PFSK-1 (cell line): Measurements from ENCODE around the gene CHCHD2.

Experiments used
- POLR2AphosphoS5 ChIP-seq: IDR thresholded peaks from 2 replicates; pipeline ENCODE4 v1.6.1; 2012; ENCODE audit warnings: low read depth, mild to moderate bottlenecking, control low read depth, low read length, moderate library complexity
- TAF1 ChIP-seq: IDR thresholded peaks from 2 replicates; pipeline ENCODE4 v1.6.1; 2012; ENCODE audit warnings: low read length, control low read depth, borderline replicate concordance; ENCODE audit not compliant: insufficient read depth
- TF ChIP-seq, protein P1 (sequence below), 2 experiments: IDR thresholded peaks; 2 replicates each; pipeline versions ENCODE4 v1.6.1 to v1.8.0; 2011 to 2012; ENCODE audit warnings: low read depth in 2 of 2, low read length in 2 of 2, control low read depth in 1 of 2, inconsistent platforms in 1 of 2, mild to moderate bottlenecking in 1 of 2, moderate library complexity in 1 of 2; ENCODE audit not compliant: insufficient read depth in 1 of 2

DNA sequence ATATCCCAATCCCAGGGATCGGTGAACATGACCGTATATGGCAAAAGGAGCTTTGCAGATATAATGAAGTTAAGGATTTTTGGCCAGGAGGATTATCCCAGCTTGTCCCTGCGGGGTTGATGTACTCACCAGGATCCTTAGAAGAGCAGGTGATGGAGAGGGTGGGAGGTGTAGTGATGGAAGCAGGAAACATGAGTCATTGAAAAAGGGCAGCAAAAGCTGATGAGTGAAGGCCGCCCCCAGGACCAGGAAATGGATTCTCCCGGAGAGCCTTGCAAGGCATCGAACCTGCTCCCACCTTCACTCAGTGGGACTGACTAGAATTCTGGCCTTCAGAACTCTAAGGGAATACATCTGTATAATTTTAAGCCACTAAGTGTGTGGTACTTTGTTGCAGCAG, 15.2 kb upstream of the CHCHD2 start:
- no peak for TF ChIP-seq POLR2AphosphoS5
- TF ChIP-seq TAF1, result no peak
- TF ChIP-seq, protein P1, sequence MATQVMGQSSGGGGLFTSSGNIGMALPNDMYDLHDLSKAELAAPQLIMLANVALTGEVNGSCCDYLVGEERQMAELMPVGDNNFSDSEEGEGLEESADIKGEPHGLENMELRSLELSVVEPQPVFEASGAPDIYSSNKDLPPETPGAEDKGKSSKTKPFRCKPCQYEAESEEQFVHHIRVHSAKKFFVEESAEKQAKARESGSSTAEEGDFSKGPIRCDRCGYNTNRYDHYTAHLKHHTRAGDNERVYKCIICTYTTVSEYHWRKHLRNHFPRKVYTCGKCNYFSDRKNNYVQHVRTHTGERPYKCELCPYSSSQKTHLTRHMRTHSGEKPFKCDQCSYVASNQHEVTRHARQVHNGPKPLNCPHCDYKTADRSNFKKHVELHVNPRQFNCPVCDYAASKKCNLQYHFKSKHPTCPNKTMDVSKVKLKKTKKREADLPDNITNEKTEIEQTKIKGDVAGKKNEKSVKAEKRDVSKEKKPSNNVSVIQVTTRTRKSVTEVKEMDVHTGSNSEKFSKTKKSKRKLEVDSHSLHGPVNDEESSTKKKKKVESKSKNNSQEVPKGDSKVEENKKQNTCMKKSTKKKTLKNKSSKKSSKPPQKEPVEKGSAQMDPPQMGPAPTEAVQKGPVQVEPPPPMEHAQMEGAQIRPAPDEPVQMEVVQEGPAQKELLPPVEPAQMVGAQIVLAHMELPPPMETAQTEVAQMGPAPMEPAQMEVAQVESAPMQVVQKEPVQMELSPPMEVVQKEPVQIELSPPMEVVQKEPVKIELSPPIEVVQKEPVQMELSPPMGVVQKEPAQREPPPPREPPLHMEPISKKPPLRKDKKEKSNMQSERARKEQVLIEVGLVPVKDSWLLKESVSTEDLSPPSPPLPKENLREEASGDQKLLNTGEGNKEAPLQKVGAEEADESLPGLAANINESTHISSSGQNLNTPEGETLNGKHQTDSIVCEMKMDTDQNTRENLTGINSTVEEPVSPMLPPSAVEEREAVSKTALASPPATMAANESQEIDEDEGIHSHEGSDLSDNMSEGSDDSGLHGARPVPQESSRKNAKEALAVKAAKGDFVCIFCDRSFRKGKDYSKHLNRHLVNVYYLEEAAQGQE (IDR thresholded peaks at IDR 0.05; ENCODE audit: insufficient read depth in 1 of 2, low read depth in 2 of 2, low read length in 2 of 2), result no peak
